HPDE6-E6E7 (cell line): ENCODE data around the gene FSHR.

Experiments used
- DNase-seq: peaks from one replicate; pipeline ENCODE4 v3.0.0; 2011; ENCODE audit warnings: missing footprints; ENCODE audit errors: extremely low spot score

Gene FSHR

DNA sequence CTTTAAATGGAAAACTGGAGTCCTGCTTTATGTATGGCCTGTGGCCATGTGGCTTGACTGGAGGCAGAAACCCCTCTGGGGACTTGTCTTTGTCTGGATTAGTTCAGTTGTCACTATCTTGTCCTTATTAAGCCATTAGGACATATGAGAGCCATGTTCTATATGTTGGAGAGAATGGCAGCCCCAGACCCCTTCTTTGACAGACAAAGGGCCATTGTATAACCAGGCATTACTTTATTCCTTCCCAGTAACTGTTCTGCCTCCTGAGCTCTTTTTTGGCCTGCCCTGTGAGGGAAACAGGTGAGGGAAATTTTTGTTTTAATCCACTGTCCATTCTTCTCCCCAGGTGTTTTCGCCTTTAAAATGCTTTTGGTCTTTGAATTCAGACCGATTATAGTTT lies 43.3 kb downstream of the FSHR start:
- DNase-seq: no peak

DNA sequence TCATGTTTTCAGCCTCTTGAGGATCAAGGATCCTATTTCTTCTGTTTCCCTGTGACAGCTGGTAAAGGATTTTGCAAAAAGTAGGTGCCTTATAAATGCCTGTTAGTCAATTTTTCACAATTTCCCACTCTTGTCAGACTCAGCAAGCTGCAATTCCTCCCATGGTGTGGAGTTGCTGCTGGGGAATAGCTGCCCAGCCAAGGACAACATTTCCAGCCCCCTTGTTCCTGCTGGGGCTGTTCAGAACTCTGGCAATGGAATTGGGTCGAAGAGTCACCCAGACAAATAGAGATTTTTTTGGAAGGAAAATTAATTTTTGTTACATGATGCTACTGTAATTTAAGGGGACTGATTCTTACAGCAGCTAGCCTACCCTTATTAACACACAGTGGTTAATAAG lies 43.7 kb downstream of the FSHR start:
- DNase-seq: no peak

DNA sequence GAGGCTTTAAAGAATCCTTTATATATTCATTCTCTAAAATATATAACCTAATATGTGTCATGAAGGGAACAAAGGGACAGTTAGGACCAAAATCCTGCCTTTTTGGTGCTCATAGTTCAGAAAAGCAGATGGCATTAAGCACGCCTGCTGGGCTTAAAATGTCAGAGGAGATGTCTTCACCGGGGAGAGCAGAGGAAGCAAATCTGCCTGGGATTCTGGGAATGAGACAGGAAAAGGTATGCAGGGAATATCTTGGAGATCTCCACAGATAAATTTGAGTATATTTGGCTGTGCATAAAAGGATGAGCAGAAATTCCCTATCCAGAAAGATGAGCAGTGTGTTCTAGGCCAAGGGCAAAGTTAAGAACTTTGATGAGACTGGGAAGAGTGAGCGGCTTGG lies 45.5 kb downstream of the FSHR start:
- no peak for DNase-seq

DNA sequence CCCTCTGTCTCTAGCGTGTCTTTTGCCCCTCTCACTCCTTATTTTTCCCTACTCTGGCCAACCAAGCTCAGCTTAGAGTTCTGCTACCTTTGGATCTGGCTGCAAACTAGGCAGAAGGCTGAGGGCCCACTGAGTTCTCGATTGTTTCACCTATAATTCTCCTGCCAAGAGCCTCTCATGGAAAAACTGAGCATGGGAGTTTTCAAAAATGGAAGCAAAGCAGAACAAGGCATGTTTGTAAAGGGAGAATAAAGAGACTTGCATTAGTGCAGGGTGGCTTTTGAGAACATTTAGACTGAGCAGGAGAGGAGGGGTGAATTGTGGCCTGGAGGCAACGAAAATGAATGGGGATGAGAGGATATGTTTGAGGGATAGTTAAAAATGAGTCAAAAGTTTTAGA lies 45.9 kb downstream of the FSHR start:
- DNase-seq: no peak

DNA sequence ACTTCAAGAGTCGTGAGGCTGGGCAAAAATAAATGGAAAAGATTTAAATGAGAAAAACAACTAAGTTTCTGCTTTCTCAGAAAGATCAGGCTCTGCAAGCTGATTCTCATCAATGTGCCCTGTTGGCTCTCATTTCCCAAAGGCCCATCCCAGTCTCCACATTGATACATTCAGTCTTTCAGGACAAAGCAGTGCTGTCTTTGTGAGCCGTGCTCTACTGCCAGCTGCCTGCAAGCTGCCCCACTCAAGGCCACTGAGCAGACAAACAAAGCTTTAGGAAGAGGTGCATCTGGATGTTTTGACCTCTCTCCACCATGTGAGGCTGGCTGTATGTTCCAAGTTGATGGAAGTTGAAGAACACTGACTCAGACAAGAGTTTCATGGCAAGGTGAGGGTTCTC lies 48.8 kb downstream of the FSHR start:
- DNase-seq: no peak

DNA sequence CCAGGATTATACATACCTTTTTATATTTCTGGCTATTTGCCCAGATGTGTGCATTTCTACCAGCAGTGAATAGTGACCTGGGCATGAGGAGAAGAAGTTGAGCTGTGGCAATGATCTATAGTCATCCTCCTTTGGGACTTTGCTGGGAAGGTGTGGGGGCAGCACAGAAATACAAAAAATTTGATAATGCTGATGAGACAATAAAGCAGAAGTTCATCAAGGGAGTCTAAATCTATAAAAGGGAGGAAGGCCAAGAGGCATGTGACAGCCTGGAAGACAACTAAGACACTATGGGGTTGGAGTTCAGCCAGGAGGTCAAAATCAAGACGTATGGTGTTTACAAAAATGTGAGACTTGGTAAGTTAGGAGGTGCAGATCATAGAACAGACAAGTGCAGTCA lies 52.2 kb downstream of the FSHR start:
- no peak for DNase-seq

DNA sequence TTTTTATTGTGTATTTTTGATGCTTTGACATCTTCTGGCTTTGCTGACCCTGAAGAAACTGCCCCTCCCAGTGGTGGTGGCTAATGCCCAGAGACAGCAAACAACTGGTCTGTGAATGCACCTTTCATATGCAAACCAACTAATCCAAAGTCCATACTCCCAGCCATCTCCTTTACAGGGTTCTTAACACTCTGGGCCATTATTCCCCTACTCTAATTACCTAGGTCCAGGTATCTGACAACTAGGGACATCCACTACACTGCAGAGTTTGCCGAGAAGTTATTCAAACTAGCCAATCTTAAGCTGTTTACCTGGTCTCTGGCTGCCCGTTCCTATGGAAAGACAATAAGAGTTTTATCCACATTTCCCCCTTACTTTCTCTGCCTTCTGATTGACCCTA lies 73.6 kb downstream of the FSHR start:
- DNase-seq: no peak

DNA sequence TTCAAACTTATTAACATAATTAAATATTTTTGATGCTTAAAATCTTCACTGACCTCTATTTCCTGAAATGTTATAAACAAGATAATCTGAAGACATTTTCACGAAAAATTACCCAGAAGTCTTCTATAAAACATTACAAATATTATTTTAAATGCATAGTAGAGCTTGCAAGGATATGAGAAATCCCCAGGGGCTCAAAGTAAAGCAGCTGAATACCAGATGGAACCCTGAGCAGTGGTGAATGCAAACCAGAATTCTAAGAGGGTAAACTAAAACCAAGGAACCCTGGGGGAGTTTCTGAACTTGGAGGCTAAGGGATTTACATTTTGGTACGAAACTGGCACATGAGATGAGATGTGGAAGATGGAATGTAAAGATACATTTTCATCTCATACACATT lies 83.6 kb downstream of the FSHR start:
- no peak for DNase-seq

DNA sequence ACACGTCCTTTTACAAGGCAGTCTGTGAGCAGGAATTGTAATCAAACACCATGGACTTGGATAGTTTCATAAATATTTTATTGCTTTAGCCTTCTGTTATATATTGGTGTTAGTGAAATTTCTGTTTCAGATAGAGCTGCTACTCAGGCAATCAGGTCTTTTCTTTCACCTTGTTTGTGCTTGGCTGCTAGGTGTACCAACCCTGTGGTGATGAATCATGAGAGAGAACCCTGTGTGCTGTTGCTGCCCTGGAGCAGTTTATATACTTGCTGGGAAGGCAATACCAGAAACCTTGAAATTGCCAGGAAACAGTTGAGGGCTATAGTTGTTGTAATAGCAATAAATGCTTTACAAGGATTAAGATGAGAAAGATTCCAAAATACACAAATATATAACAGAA lies 84.5 kb downstream of the FSHR start:
- no peak for DNase-seq

DNA sequence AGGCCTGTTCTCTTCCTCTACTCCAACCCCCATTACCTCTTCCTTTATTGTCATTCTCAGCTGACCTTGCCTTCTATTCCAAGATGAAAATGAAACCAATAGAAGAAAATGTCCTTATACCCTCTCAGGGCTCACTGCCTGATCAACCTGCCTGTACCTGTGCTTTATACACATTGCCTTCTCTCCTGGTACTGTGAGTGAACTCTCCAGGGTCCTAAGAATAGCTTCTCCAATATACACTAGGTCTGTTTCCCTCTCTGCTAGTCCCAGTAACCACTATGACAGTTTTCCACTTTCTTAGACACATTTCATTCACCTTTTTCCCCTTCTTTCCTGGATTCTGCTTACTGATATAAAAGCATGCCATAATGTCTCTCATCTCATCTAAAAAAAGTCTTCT lies 85.7 kb downstream of the FSHR start:
- DNase-seq: no peak

DNA sequence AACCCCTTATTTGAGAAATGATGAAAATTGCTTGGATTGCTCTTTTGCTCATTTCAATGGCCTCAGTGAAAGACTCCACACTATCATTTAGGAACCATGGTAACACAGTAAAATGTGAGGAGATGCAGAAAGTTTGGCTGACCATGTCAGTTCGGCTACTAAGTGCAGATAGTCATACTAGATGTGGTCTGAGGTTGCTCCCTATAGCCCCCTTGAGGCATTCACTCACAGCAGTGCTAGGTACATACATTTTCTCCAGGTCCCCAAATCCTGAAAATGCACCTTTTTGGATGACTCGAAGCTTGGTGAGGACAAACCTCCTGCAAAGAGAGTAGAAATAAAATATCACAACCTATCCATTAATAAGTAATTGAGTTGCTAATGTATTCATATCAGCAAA lies 86.3 kb downstream of the FSHR start:
- DNase-seq: no peak

DNA sequence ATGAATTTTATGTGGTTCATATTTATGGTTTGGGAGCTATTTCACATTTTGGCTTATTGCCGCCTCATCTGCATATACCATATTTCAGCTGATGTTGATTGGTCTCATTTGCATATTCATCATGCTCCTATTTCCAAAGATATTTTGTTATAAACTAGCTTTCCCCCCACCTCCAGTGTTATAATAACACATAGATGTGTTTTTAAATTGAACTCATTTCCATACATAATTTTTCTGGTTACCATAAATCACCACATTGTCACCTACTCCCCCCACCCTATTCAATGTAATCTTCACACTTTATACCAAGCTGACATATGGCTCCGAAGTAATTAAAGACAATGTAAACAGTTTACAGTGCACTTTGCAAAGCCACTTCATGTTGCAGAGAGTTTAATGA lies 101.2 kb downstream of the FSHR start:
- DNase-seq: no peak

DNA sequence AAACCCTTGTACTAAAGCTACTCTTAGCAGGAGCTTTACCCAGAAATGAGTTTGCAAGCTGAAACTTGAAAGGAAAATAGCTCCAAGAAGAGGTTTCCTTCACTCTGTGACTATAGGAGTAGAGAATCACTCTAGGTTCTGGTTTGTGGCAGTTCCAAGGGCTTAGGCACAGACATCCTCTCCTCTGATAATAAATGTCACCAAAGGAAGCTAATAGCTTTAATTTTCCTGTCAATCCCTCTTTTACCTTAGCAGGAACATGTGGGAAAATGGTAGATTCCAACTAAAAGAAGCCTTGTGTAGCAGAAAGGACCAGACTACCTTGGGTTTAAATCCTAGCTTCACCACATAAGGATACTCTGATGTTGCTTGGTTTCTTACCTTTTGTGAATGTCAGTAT lies 104.0 kb downstream of the FSHR start:
- no peak for DNase-seq

DNA sequence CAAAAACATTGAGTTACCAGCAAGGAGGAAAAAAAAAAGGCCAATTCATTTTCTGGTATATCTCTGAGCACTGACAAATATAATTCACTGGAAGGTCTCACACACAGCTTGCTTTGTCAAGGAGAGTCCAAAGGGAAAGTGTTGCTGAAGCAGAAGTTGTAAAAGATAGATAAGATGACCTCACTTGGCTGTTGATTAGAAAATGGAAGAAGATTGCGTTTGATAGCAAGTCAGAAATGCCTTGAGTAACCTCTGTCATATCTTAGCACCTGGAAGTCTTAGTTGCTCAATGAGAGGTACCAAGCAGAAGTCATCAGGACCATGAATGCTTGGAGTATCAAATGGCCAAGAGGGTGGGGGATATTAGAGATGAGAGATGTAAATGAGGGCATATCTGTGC lies 105.2 kb downstream of the FSHR start:
- DNase-seq: no peak

DNA sequence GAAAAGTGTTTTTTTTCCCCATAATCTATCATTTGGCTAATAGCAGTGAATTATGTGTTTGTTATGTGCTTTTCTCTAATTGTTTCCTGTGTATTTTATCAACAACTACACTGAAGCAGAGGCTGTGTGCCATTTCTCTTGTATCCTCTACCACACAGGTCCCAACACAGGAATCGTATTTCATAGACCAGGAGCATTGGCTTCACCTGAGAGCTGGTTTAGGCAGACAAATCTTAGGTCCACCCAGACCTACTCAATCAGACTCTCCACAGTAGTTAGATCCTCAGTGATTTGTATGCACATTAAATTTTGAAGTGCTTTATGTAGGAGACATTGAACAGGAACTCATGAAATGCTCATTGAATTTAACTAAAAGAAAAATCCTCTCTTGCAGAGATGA lies 109.2 kb downstream of the FSHR start:
- no peak for DNase-seq

DNA sequence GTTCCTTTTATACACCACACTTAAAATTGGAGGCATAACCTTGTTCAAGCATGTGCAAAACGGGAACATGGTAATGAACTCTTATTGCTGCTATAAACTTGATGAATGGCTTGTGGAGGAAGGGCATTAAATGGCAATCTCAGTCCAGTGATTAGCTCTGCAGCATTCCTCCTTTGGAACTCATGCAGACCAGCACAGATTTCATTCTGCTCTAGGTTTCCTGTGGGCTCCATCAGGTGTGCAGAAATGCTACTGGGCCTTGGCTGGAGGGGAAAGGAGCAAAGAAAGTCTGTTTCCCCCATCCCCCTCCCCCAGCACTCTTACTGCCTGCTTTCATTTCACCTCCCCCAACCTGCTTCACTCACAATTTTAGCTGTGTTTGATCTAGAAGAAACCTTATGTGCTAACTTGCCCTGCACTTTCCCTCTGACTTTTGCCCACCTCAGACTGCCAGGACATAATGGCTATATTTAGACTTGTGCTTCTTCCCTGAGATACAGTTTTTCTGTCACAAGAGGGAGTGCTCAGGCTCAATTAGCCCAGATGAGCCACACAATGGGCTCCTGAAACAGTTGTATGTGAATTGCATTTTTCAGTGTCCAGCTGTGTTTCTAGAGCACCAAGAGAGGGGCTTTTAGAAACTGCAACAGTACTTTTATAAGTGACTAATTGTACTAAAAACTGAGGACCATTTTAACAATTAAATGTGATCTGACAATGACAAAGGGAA lies 109.8 kb downstream of the FSHR start:
- DNase-seq: no peak

DNA sequence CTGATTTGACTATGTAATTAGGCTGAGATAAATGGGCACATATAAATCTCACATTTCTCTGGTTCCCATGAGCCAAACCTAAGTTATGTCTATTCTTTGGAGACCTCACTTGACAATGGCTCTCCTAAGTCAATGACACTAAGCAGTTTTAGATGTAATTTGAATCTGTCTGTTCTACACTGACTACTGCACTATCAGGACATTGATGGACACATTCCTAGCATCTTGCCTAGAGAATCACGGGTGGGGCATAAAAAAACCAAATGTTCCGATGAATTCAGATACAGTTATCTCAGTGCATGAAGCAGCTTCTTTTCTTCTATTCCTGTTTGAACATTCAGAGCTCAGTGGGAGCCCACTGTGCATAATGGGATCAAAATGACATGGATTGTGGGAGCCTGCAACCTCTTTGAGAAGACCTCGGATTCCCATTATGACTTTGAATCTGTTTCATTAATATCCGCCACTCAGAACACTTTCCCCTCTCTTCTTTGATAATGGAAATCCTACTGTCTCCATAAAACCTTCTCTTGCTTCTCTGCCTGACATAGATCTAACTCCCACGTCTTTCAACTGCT lies 110.8 kb downstream of the FSHR start:
- no peak for DNase-seq

DNA sequence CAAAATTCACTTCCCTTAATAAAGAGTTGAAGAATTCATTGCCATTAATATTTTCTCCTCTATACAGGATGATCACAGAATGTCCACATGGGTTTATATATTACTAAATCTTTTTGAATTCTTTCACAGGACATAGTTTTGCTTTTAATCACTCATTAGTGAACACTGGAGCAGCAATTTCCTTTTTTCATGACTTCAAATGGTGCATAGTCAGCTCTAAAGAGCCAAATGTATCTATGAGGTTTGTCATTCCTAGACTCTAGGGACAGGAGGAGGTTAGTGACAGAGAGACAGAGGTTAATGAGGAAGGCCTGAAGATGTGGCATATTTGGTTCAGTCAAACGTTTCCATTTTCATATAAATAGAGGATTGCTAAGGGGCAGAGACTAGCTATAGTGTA lies 111.8 kb downstream of the FSHR start:
- no peak for DNase-seq

DNA sequence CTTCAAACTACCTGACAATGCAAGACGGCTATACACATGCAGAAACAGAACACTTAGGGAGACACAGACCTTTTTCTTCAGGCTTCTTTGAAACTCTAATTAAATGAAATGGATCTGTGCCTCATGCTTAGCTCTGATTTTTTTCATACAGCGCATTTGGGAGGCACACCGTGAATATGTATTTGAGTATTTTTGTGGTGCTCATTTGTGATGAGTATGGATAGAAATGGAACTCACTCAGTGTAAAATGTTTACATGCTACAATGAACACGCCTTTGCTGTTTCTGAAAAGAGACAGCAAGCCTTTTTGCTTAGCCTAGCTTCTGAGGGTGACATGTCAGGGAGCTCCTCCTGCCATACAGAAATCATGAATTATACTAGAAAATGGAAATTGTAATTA lies 113.3 kb downstream of the FSHR start:
- DNase-seq: no peak

DNA sequence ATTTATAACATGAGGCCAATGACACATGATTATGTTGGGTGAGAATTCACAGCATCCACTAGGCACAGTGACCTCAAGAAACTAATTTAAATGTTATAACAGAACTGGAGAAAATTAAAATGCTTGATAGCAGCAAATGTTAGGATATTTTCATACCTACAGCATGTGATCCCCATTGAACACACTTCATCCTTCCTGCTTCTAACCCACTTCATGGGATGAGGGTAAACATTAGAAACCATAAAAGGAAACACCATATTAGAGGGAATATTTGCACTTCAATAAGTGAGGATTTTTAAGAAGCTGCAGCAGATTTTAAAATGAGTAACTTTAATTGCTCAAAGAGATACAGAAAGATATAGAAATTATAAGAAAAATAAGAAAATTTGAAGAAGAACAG lies 117.1 kb downstream of the FSHR start:
- no peak for DNase-seq

DNA sequence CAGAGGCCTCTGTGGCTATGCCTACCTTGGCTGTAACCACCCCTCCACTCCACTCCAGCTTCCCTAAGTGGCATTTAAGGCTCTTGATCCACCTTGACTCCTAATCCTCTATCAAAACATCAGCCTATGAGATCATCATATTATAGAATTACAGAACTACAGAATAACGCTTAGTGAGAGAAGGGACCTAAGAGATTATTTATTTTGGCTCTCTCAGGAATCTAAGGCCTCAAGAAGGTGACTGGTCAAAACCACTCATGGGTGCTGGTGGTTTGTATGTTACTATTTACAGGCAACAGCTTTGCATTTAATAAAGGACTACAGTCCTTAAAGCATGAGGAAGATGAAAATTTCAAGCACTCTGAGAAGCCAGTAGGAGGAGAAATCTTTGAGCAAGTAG lies 118.8 kb downstream of the FSHR start:
- no peak for DNase-seq

DNA sequence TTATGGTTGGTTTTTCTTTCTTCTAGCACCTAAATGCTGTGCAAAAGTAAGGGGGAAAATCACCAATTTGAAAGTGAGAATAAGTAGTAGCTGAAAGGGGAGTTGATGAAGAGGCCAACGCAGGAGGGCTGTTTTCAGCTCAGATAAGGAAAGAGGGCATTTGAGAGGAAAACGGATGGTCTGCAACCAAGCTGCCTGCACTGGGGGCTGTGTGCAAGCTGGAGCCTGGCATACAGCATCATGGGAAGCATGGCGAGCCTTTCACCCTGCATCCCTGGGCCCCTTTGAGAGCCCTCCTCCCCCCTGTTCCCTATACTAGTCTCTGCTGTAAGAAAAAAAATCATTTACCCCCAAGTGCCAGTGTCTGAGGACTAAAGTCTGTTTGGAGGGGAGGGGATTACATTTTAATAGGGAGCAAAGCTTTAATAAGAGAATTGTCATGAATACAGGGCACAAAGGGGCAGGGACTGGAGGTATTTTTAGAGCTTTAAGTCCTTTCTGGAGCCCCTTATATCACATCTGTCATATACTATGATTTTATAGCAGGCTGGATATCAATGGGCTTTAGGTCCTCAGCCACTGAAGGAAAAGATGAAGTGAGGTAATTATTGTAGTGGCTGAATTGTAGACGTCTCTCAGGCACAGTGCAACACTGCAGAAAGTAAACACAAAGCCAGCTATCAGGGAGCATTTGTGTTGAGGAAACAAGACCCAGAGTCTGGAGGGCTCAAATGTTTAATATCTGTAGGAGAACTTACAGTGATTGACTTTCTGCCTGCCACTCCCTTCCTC lies 120.7 kb downstream of the FSHR start:
- DNase-seq: no peak

DNA sequence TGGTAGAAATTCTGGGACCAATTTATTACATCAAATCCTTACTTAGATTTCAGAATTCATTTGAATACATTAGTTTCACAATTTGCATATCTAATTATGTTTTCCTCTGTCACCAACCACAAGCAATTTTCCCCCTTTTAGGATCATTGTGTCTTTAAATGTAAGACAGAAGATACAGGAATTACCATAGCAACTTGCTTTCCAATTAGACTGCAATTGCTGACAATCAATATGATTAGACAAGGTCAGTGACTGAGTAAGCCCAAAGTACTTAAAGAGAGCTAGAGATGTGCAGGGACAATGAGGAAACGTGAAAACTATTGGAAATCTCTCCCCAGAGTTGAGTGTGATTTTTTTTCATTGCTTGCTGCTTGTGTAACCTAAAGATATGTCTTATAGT lies 121.4 kb downstream of the FSHR start:
- no peak for DNase-seq
